Natural killer cell treated with Interleukin-12 subunit alpha and Interleukin-12 subunit beta and Interleukin-15 and Interleukin-18, amount 100 ng/mL, for 72 hours (primary cell): ENCODE data around the gene MMP7. TPM values are rescaled to one million over a fixed set of nuclear protein-coding genes. Genes with fewer than 3 reads are reported as not detected.

Experiments
- ATAC-seq, 2 donors: fragments of 150-1000 bp; cut with Tn5 transposase in 1 of 2; sonication (Bioruptor Pico), chemical (Tn5 transposase) in 1 of 2; 2 replicates each; pipeline ENCODE4 v1.10.0; 2021
- DNase-seq: peaks from one replicate; pipeline ENCODE4 v3.0.0; 2022; ENCODE audit warnings: low spot score
- H3K27ac Mint-ChIP-seq, 2 donors: 1 replicate in 1 of 2; 2 replicates in 1 of 2; pipeline ENCODE4 v1.8.0; 2022; ENCODE audit warnings: mixed read lengths in 2 of 2, mild to moderate bottlenecking in 1 of 2, moderate library complexity in 1 of 2
- H3K27me3 Mint-ChIP-seq, 2 donors: 1 replicate in 1 of 2; 2 replicates in 1 of 2; pipeline ENCODE4 v1.8.0; 2022; ENCODE audit warnings: mixed read lengths in 2 of 2
- H3K36me3 Mint-ChIP-seq: one replicate; pipeline ENCODE4 v1.8.0; 2022; ENCODE audit warnings: mixed read lengths
- H3K4me1 Mint-ChIP-seq, 2 donors: 1 replicate in 1 of 2; 2 replicates in 1 of 2; pipeline ENCODE4 v1.8.0; 2022; ENCODE audit warnings: low read depth in 2 of 2, mixed read lengths in 2 of 2, mild to moderate bottlenecking in 1 of 2
- H3K4me3 Mint-ChIP-seq: one replicate; pipeline ENCODE4 v1.8.0; 2022; ENCODE audit warnings: mixed read lengths
- H3K9me3 Mint-ChIP-seq: 2 replicates; pipeline ENCODE4 v1.8.0; 2022; ENCODE audit warnings: mixed read lengths
- total RNA-seq, 2 donors: library from RNA; stranded (reverse); gene quantifications; one replicate each; pipeline ENCODE4 v1.2.3, GENCODE V29; 2022

Gene MMP7, protein sequence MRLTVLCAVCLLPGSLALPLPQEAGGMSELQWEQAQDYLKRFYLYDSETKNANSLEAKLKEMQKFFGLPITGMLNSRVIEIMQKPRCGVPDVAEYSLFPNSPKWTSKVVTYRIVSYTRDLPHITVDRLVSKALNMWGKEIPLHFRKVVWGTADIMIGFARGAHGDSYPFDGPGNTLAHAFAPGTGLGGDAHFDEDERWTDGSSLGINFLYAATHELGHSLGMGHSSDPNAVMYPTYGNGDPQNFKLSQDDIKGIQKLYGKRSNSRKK
- not detected for total RNA-seq

DNA sequence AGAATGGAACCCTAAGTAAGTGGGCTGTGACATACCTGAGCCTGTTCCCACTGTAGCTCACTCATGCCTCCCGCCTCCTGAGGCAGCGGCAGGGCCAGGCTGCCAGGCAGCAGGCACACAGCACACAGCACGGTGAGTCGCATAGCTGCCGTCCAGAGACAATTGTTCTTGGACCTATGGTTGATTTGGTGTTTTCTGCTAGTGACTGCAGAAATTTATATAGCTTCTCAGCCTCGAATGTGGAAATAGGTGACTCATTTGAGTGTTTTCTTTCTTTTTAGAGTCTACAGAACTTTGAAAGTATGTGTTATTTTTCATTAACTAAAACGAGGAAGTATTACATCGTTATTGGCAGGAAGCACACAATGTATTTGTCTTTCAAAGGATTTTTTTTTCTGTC lies at the start of gene MMP7:
TSS of gene MMP7 (minus strand) at position 190 of the 400 bp plus-strand sequence. CDS start at position 143, 47 bp downstream.
- Mint-ChIP-seq H3K27ac (no peak within 1 kb of the TSS), H3K27me3 (peaks cover 10 to 11% of the 10 kb centered on the region in 2 donors), H3K36me3 (no peaks in the 10 kb centered on the region), H3K9me3 (no peaks in the 10 kb centered on the region), H3K4me3 (no peak within 1 kb of the TSS), H3K4me1 (no peaks in the 10 kb centered on the region)
- ATAC-seq = no peak
- no peak for DNase-seq

DNA sequence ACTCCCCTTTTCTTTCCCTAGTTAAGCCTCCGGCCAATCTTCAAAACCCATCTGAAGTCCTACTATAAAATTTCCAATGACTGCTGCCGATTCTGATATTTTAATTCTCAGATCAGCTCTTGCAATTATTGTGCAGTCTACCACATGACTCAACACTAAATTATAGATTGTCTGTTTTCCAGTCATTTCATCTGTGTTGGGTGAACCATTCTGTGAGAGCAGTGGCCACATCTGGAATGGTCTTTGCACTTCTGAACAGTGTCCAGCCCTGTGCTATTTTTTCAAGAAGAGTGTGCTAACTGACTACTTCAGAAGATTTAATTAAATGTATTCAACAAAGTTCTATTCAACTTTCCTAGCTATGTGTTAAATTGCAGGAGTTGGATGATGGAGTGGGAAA lies 47.2 kb upstream of the MMP7 start:
- no peak for DNase-seq
- Mint-ChIP-seq H3K4me3 (peak overlapping the region; percentile 31), H3K36me3 (no peaks in the 10 kb centered on the region), H3K9me3 (no peaks in the 10 kb centered on the region), H3K4me1 (peaks cover 18 to 20% of the 10 kb centered on the region in 2 donors), H3K27ac (peak overlapping the region; percentile 12 to 65), H3K27me3 (no peaks in the 10 kb centered on the region)
- ATAC-seq = peak in 1 of 2 donors; percentile 76

DNA sequence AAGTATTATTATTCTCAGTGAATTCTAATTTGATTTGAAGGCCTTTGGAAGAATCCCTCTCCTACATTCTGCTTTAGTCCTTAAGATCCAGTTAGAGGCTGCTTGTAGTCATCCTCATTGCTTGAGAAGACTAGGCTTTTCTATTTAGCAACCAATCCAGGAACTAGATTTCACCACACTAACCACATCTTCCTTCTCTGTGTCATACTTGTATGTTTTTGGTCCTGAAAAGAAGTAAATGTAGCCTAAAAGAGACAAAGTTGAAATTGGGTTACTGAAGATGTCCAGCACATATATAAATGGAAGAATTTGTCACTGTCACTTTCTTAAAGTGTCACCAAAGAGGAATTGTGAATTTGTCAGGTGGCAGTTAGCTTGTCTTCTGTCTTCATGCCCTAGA lies 46.6 kb upstream of the MMP7 start:
- no peak for DNase-seq
- H3K27me3 Mint-ChIP-seq = peaks cover 0 to under 1% of the 10 kb centered on the region in 2 donors
- H3K27ac Mint-ChIP-seq = peak overlapping the region; percentile 12 to 65
- H3K9me3 Mint-ChIP-seq = no peaks in the 10 kb centered on the region
- H3K36me3 Mint-ChIP-seq = no peaks in the 10 kb centered on the region
- peak overlapping the region; percentile 31 for H3K4me3 Mint-ChIP-seq
- ATAC-seq = peak; percentile 75 to 83
- H3K4me1 Mint-ChIP-seq = peaks cover 18 to 20% of the 10 kb centered on the region in 2 donors

DNA sequence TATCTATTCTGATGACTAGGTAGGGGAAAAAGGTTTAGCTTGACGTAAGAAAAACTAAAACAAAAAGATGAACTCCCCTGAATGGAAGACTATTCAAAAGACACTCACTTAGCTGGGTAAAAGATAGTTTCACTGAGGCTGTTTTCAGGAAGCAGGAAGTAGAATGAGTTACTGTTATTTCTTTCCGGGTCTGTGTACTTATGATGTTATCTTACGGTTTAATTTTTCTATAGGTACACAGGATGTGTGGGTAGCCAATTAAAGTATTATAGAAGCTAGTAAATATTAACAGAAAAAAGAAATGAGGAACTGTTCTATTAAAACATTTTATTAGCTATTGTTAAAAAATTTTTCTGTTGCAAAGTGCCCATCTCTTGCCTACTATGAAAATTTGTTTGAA lies 45.8 kb upstream of the MMP7 start:
- H3K27ac Mint-ChIP-seq = peak overlapping the region in 1 of 2 donors; percentile 68
- no peaks in the 10 kb centered on the region for H3K36me3 Mint-ChIP-seq
- ATAC-seq = no peak
- peaks cover 18 to 20% of the 10 kb centered on the region in 2 donors for H3K4me1 Mint-ChIP-seq
- DNase-seq = no peak
- no peaks in the 10 kb centered on the region for H3K9me3 Mint-ChIP-seq
- no peak overlapping the region for H3K4me3 Mint-ChIP-seq
- peaks cover 0 to 6% of the 10 kb centered on the region in 2 donors for H3K27me3 Mint-ChIP-seq

DNA sequence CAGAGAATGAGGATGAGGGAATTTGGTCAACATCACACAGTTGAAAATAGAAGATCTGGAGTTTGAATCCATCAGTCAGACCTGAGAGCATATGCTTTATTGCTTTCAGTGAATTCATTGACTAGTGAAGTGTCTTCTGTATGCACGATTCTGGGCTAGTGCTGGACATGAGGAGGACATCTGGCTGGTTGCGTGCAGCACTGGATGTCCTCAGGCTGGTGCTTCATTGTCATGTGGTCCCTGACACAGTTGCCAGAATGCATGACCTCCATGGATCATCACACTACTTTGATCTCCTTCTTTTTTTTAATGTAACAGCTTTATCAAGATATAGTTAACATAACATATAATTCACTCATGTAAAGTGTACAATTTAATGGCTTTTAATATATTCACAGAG lies 44.5 kb upstream of the MMP7 start:
- no peak for DNase-seq
- H3K9me3 Mint-ChIP-seq = no peaks in the 10 kb centered on the region
- peaks cover 15 to 20% of the 10 kb centered on the region in 2 donors for H3K4me1 Mint-ChIP-seq
- peaks cover 0 to 6% of the 10 kb centered on the region in 2 donors for H3K27me3 Mint-ChIP-seq
- H3K36me3 Mint-ChIP-seq = no peaks in the 10 kb centered on the region
- no peak overlapping the region for H3K27ac Mint-ChIP-seq
- no peak for ATAC-seq
- no peak overlapping the region for H3K4me3 Mint-ChIP-seq

DNA sequence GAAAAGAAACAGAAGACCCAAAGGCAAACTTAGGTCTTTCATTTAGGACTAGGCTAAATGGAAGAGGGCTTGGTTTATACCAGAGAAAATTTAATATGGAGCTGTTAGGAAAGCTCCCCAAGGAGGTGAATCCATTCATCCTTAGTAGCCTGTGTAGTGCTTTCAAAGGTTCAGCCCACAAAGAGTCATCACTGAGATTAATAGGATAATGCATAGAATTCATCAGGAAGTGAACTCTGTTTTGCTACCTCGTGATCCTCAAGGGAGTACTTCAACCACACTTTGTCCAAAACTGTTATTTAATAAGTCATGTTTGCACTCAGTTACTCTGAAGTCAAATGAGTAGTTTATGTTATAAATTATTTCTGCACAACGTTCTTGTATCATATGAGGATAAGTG lies 43.3 kb upstream of the MMP7 start:
- H3K9me3 Mint-ChIP-seq = no peaks in the 10 kb centered on the region
- peaks cover 14 to 20% of the 10 kb centered on the region in 2 donors for H3K4me1 Mint-ChIP-seq
- H3K27ac Mint-ChIP-seq = no peak overlapping the region
- ATAC-seq (no peak), DNase-seq (no peak)
- H3K27me3 Mint-ChIP-seq = peaks cover 0 to 6% of the 10 kb centered on the region in 2 donors
- peaks cover 5% of the 10 kb centered on the region for H3K36me3 Mint-ChIP-seq
- no peak overlapping the region for H3K4me3 Mint-ChIP-seq

DNA sequence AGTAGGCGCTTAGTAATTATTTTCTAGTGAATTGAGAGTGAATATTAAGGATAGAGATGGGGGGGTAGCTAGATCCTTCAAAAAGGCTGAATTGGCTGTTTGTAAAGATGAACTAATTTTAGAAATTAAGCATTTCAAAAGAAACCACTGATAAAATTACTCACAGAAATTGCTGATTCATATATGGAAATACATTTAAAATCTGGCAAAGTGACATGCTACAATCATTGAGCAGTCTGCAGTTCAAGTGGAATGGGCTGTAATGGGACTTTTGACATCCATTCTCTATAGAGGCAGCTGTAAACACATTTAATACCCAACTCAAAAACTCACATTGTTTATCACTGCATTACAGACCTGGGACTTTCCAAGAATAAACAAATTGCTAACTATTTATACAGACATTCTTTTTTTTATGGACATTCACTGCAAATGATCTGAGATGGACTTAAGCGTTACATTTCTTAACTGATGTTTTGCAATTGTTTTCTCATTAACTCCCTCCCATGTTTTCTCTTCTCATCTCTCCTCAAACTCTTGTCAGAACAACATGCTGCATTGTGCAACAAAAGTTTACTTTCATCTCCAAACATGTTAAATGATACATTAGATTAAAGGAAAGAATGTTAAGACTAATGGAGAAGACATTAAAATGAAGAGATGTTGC lies 42.1 kb upstream of the MMP7 start:
- ATAC-seq (no peak), DNase-seq (no peak)
- no peak overlapping the region for H3K27ac Mint-ChIP-seq
- no peak overlapping the region for H3K4me3 Mint-ChIP-seq
- H3K36me3 Mint-ChIP-seq = peaks cover 5% of the 10 kb centered on the region
- H3K27me3 Mint-ChIP-seq = peaks cover 0 to 6% of the 10 kb centered on the region in 2 donors
- peaks cover 12 to 18% of the 10 kb centered on the region in 2 donors for H3K4me1 Mint-ChIP-seq
- no peaks in the 10 kb centered on the region for H3K9me3 Mint-ChIP-seq

DNA sequence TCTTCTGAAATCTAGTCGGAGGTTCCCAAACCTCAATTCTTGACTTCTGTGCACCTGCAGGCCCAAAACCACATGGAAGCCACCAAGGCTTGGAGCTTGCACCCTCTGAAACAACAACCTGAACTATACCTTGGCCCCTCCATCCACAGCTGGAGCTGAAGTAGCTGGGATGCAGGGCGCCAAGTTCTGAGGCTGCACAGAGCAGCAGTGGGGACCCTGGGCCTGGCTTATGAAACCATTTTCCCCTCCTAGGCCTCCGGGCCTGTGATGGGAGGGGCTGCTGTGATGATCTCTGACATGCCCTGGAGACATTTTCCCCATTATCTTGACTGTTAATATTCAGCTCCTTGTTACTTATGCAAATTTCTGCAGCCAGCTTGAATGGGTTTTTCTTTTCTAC lies 38.3 kb upstream of the MMP7 start:
- no peak for ATAC-seq
- H3K4me3 Mint-ChIP-seq = no peak overlapping the region
- H3K27ac Mint-ChIP-seq = no peak overlapping the region
- H3K9me3 Mint-ChIP-seq = no peaks in the 10 kb centered on the region
- no peak for DNase-seq
- H3K4me1 Mint-ChIP-seq = peaks cover under 1 to 3% of the 10 kb centered on the region in 2 donors
- peaks cover 5% of the 10 kb centered on the region for H3K36me3 Mint-ChIP-seq
- H3K27me3 Mint-ChIP-seq = peaks cover 0 to 6% of the 10 kb centered on the region in 2 donors

DNA sequence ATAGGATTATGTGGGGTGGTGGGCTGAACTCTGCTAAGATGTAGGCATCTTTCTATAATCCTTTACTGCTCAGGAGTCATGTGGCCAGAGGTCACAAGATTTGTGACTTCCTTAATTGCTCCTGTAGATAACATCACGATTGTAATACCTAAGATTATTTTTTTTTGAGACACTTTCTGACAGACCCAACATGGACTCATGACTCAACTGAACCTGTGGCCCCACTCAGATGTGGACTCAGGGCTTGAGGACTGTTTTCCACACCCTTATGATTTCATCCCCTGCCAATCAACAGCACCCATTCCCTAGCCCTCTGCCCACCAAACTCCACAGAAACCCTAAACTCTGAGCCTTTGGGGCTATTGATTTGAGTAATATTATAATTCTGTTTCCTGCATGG lies 35.6 kb upstream of the MMP7 start:
- Mint-ChIP-seq H3K27ac (no peak overlapping the region), H3K36me3 (peaks cover 5% of the 10 kb centered on the region), H3K9me3 (no peaks in the 10 kb centered on the region), H3K4me1 (peaks cover 26 to 28% of the 10 kb centered on the region in 2 donors), H3K27me3 (no peaks in the 10 kb centered on the region), H3K4me3 (no peak overlapping the region)
- ATAC-seq (no peak), DNase-seq (no peak)

DNA sequence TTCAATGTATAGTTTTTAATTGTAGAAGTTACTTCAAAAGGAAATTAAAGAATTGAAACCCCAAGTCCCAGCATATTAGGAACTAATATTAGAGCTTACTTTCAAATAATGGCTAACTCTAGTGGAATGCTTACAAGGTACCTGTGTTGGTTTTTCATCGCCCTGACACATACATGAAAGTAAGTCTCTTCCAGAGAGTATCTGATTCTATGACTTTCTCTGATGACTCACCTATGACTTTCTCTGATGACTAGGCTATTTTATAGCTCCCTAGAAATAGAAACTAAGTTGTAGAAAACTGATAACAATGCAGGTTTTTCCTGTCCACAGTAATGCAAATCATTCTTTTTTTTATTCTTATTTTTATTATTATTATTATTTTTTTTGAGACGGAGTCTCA lies 33.6 kb upstream of the MMP7 start:
- ATAC-seq (peak; percentile 71 to 80), DNase-seq (no peak)
- peaks cover 40 to 46% of the 10 kb centered on the region in 2 donors for H3K4me1 Mint-ChIP-seq
- H3K36me3 Mint-ChIP-seq = peaks cover 1% of the 10 kb centered on the region
- H3K27ac Mint-ChIP-seq = no peak overlapping the region
- H3K27me3 Mint-ChIP-seq = no peaks in the 10 kb centered on the region
- no peaks in the 10 kb centered on the region for H3K9me3 Mint-ChIP-seq
- H3K4me3 Mint-ChIP-seq = no peak overlapping the region

DNA sequence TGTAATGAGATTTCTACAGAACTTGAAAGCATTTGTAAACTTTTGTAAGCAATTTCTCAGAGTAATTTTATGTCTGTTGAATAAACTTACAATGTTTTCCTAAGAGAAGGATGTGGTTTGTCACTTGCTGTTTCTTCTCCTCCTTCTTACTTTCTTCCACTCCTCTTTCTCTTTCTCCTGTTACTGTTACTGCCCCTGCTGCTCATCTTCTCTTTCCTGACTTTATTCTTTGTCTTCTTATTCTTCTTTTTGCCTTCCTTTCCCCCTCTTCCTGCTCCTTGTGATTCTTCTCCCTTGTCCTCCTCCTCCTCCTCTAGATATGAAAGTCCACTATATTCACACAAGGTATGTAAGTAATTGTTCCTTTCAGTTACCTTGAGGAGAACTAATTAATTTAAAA lies 31.1 kb upstream of the MMP7 start:
- no peaks in the 10 kb centered on the region for H3K27me3 Mint-ChIP-seq
- peaks cover 42 to 48% of the 10 kb centered on the region in 2 donors for H3K4me1 Mint-ChIP-seq
- H3K4me3 Mint-ChIP-seq = peak overlapping the region; percentile 48
- DNase-seq (no peak), ATAC-seq (no peak)
- no peaks in the 10 kb centered on the region for H3K36me3 Mint-ChIP-seq
- no peaks in the 10 kb centered on the region for H3K9me3 Mint-ChIP-seq
- H3K27ac Mint-ChIP-seq = peak overlapping the region; percentile 50 to 90

DNA sequence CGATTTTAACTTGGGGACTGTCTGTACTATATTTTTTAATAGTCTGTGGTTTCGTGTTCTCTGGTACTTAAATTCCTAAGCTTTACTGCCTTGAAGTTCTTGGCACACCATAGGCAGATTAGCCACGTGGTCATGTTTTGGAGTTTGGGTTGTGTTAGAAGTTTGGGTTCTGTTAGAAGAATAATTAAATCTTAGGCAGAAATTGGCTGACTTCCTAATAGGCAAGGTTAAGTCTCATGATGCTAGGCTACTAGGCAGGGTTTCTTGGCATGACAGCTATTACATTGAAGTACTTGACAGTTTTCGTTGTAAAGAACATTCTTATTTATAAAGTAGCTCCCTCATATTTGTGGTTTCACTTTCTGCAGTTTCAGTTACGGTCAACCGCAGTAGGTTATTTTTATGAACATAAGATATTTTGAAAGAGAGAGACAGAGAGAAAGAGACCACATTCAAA lies 30.0 kb upstream of the MMP7 start:
- DNase-seq = no peak
- Mint-ChIP-seq H3K36me3 (no peaks in the 10 kb centered on the region), H3K27ac (peak overlapping the region; percentile 50 to 90), H3K27me3 (no peaks in the 10 kb centered on the region), H3K4me3 (peak overlapping the region; percentile 82), H3K4me1 (peaks cover 42 to 48% of the 10 kb centered on the region in 2 donors), H3K9me3 (no peaks in the 10 kb centered on the region)
- ATAC-seq = peak; percentile 69 to 75

DNA sequence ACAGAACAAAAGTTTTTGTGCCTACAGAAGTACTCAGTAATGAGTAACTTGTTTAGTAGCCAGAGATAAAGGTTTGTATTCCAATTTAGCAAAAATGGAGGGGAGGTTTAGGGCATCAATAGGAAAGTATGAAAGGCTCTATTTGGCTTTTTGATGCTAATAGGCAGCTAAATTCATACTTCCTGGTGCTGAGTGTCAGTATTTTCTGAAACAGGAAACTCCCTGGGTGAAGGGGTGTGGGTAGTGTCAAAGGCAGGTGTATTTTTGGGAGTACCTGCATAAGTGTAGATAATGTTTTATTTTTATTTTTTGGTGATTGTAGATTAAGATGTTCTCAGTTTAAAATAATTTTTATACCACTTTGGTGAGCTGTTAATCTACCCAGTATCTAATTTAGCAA lies 29.3 kb upstream of the MMP7 start:
- peak overlapping the region; percentile 54 for H3K4me3 Mint-ChIP-seq
- ATAC-seq (no peak), DNase-seq (no peak)
- H3K36me3 Mint-ChIP-seq = no peaks in the 10 kb centered on the region
- H3K9me3 Mint-ChIP-seq = no peaks in the 10 kb centered on the region
- H3K27me3 Mint-ChIP-seq = no peaks in the 10 kb centered on the region
- H3K4me1 Mint-ChIP-seq = peaks cover 42 to 48% of the 10 kb centered on the region in 2 donors
- peak overlapping the region; percentile 48 to 90 for H3K27ac Mint-ChIP-seq

DNA sequence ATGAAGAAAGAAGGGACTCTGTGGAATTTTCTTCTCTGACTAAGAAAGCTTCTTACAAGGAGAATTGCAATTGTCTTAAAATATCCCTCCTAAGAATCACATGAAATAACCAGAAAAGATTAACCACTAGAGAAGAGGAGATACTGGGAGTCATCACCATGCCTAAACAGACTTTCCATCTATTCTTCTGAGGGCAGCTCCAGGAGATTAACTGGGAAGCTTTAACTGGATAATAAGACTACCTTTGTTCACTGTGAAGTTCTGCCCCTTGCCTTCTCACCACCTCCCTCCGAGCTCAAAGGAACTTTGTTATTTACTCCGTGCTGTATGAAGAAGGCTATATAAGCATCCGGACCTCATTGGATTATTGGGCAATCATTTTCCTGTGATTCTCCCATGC lies 24.5 kb upstream of the MMP7 start:
- H3K36me3 Mint-ChIP-seq = no peaks in the 10 kb centered on the region
- H3K4me1 Mint-ChIP-seq = peaks cover 7 to 11% of the 10 kb centered on the region in 2 donors
- H3K4me3 Mint-ChIP-seq = no peak overlapping the region
- ATAC-seq (no peak), DNase-seq (no peak)
- H3K27me3 Mint-ChIP-seq = peaks cover 12 to 13% of the 10 kb centered on the region in 2 donors
- H3K27ac Mint-ChIP-seq = no peak overlapping the region
- no peaks in the 10 kb centered on the region for H3K9me3 Mint-ChIP-seq
